HG03342 (cell line): ENCODE results near the gene TRAPPC2L.

Experiments used
- ATAC-seq: cut with Tn5 transposase; IDR thresholded peaks from one replicate; pipeline ENCODE4 v1.9.1; 2021; ENCODE audit warnings: mild to moderate bottlenecking, moderate library complexity; ENCODE audit not compliant: unreplicated experiment

TRAPPC2L gene

GRCh38 chr16:88874938-88875599 lies 18.1 kb downstream of the TRAPPC2L start:
- no peak for ATAC-seq

DNA sequence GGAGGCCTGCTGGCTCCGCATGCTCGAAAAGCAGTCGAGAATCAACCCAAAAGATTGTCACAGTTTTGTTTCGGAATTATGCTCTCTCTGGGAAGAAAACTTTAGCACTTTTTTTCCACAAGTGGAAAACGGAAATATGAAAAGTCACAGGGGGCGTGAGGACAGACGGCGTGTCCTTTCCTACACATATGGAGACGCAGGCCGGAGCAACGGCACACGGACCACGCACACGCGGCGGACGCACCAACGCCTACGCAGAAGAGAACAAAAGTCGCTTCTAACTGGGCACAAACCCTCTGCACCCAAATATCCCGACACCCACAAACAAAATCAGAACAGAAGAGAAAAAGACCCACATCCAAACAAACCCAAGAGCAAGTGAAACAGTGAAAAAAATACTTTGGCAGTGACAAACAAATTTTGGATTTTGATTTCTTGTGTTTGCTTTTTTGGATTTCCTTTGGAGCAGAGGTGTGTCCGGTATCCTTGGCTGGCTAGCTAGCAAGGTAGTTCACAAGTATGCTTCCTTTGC lies 18.8 kb downstream of the TRAPPC2L start:
- ATAC-seq: no peak

DNA sequence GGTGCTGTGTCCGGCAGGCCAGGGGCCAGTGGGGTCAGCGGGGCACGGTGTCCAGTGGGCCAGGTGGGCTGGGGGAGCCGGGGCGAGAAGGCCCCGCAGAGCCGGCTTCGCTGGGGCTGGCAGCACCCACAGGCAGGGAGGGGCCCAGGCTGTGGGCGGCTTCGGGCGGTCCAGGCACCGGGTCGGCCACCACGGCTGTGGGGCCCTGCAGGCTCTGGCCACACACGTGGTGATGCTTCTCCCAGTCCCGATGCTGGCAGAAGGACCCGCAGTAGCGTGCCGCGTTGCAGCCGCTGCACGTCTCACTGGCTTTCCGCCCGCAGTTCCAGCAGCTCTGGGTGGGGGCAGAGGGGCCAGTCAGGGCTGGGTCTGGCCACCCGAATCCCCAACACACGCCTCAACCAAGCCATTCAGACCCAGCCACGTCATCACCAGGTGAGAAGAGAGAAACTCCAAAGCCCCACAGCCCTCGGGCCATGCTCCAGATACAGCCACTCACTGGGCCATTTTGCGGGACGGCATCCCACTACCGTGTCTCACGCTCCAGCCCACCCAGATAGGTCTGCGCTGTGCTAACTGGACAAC lies 20.1 kb downstream of the TRAPPC2L start:
- no peak for ATAC-seq

- no peak for ATAC-seq
Measured at GRCh38 chr16:88877564-88878289, 20.8 kb downstream of the TRAPPC2L start.

DNA sequence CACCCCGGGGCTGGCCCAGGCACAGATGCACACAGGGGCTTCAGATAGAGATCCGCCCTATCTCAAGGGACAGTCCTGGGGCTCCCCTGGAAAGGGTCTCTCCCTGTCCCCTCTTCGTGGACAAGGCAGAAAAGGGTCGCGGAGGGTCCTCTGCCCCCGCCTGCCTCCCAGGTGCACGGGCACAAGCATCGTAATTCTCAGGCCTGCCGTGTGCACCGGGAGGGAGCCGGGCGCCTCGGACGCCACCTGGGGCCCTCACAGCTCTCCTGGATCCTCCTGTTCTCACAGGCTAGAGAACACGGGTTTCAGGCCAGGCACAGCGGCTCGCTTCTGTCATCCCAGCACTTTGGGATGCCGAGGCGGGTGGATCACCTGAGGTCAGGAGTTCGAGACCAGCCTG lies 21.4 kb downstream of the TRAPPC2L start:
- ATAC-seq: no peak

DNA sequence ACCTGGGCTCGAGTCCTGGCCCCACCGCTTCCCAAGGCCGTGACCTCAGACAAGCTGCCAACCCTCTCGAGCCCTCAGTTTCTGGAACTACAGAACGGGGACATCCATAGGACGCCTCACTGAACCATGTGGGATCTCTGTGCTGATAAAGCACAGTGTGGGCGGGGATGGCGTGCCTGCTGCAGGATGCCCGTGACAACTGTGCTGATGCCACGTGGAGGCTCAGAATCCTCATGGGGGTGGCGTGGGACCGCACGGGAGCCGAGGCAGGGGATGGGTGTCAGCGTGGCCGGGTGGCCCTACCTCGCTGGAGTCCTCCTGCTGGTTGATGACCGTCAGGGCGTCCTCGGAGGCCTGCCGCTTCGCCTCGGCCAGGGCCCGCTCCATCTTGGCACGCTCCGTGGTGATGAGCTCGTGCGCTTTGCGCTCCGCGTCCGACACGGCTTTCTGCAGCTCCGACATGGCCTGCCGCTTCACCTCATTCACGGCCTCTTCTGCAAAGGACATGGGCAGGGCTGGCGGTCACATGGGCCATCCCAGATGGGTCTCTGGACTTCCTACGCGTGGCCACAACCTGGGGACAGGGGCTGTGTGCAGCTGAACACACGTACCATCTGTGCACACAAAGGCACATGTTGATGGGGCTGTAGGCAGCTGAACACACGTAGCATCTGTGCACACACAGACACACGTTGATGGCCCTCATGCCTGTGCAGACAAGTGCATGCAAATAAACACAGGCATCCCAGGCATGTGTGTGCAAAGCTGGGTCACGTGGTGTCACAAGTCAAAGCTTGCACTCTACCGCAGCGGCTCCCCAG lies 22.2 kb downstream of the TRAPPC2L start:
- ATAC-seq: no peak

GRCh38 chr16:88879788-88880055 lies 22.8 kb downstream of the TRAPPC2L start:
- no peak for ATAC-seq

GRCh38 chr16:88880226-88881006 lies 23.5 kb downstream of the TRAPPC2L start:
- ATAC-seq: no peak

- no peak for ATAC-seq
Measured at GRCh38 chr16:88881007-88881615, 24.2 kb downstream of the TRAPPC2L start.

DNA sequence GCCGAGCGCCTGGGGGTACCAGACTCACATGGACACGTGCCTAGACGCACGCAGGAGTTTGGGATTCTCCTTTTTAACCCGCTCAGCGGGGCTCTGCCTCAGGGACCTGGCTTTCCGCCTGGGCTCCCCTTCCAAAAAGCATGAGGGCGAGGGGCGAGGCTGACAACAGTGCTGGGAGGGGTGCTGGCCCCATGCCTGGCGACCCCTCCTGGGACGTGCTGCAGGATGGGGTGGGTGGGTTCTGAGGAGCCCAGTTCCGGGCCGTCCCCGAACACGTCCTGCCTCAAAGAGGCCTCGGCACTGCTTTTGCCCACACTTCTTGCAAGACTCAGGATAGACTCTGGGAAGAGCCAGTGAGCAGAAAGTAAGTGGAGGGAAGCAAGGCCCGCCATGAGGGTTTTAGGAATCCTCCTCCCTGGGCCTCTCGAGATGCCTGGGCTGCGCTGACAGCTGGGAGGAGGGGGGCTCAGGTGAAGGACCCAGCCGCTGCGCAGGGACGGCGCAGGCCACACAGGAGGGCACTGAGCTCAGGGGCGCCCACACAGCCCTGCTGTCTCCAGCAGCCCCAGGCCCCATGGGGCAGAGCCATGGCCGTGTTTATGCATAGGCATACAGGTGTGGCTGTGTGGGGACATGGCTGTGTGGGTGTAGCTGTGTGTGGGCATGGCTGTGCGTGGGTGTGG lies 24.9 kb downstream of the TRAPPC2L start:
- ATAC-seq: no peak

DNA sequence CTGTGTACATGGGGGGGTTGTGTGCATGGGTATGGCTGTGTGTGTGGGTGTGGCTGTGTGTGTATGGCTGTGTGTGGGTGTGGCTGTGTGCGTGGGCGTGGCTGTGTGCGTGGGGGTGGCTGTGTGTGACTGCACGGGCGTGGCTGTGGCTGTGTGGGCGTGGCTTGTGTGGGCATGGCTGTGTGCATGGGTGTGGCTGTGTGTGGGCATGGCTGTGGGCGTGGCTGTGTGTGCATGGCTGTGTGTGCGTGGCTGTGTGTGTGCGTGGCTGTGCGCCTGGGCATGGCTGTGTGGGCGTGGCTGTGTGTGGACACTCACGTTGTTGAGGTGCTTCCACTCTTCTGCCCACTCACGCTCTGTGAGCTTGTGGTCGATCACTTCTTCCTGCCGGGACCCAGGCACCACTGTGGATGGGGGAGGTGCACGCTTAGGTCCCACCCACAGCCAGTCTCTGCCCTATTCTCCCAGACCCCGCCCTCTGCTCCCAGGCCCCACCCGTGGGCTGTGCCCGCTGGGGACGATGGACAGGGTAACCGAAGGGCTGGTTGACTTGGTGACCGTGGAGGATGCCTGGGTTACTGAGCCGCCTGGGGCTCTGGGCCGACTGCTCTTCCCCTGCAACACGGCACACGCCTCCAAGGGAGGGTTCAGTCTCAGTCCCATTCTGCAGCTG lies 25.6 kb downstream of the TRAPPC2L start:
- no peak for ATAC-seq

DNA sequence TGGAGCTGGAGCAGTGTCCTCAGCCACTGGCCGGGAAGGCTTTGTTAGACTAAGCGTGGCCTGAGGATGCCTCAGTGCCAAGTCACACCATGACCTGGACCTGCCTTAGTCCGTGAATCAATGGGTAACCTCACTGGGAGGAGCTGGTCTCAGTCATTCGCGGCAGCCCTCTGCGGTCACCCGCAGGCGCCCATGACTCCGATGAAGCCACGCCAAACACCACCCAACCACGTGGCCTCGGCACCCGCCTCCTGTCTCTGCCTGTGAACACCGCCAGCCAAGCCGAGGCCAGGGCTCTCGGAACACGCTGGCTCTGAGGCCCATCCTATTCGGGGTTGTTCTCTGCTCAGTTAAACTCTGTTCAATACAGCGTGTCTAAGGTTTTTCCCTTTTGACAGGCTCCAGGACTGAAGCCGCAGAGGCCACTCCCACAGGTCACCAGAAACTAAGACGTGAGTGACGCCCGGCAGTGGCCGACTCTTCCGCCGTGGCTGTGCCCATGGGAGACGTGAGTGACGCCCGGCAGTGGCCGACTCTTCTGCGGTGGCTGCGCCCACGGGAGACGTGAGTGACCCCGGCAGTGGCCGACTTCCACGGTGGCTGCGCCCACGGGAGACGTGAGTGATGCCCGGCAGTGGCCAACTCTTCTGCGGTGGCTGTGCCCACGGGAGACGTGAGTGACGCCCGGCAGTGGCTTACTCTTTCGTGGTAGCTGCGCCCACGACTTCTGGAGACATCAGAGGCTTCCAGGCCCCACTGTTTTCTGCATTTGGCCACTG lies 26.4 kb downstream of the TRAPPC2L start:
- no peak for ATAC-seq

DNA sequence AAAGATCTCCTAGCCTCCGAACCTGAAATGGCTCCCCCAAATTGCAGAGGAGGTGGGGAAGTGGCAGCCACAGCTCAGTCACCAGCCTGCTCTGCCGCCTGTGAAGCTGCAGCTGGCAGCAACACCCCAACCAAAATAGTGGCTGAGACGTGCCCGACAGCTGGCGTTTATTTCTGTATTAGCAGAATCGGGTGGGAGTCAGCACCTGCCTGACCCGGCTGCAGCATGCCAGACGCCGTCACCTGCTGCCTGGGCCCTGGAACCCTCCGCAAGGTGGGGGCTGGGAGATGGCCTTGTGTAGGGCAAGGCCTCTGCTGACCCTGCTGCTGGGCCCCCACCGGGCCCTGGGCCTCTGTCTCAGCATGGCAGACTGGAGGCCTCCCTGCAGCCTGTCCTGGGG lies 27.0 kb downstream of the TRAPPC2L start:
- no peak for ATAC-seq

DNA sequence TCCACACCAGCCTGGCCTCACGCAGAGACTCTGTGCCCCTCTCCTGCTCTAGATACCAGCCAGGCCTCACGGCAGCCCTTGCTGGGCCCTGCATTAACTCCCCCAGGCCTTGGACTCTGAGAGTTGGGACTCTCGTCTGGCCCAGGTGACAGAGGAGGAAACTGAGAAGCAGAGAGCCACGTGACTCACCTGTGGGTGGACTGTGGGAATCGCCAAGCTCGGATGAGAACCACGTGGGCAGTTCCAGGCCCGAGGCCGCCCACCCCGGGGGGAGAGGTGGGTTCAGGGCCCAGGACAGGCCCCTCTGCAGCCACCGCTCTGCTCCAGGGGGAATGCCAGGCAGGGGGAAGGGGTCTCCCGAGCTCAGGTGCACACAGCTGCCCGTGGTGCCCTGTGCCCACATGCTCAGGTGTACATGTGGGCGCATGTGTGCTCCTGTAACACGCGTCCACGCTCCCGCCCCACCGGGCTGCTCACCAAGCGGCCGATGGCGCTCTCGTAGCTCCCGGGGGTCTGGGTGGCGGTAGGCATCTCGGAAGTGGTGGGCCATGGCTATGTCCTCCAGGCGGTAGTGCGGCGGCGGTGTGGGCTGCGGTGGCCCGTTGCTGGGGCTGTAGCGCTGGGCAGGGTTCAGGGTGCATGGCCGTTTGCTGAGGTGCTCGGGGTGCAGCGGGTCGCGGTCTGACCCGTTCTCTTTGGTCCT lies 27.8 kb downstream of the TRAPPC2L start:
- no peak for ATAC-seq

DNA sequence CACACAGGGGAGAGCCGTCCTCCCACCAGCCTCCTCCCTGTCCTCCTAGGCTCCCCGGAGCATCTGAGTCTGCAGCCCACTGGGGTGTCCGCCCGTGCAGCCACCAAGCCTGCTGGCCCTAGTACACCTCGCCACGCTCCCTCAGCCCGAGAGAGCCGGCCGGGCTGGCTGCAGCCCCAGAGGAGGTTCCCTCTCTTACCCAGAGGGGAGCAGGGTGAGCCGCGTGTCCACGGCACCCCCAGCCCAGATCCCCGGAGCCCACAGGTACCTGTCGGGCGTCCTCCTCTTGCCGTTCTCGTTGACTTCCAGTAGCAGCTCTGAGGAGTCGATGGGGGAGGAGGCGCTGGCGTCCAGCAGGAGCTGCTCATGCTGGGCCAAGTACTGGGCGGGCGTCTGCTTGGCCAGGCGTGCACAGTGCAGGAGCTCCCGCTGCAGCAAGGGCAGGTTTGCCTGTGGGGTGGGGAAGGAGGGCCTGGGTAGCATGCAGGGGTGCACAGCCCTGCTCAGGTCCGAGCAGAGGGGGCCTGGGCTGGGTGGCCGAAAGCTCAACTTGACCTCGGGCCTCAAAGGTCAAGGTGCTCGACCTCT lies 28.9 kb downstream of the TRAPPC2L start:
- no peak for ATAC-seq

- no peak for ATAC-seq
Measured at GRCh38 chr16:88886420-88886844, 29.5 kb downstream of the TRAPPC2L start.

DNA sequence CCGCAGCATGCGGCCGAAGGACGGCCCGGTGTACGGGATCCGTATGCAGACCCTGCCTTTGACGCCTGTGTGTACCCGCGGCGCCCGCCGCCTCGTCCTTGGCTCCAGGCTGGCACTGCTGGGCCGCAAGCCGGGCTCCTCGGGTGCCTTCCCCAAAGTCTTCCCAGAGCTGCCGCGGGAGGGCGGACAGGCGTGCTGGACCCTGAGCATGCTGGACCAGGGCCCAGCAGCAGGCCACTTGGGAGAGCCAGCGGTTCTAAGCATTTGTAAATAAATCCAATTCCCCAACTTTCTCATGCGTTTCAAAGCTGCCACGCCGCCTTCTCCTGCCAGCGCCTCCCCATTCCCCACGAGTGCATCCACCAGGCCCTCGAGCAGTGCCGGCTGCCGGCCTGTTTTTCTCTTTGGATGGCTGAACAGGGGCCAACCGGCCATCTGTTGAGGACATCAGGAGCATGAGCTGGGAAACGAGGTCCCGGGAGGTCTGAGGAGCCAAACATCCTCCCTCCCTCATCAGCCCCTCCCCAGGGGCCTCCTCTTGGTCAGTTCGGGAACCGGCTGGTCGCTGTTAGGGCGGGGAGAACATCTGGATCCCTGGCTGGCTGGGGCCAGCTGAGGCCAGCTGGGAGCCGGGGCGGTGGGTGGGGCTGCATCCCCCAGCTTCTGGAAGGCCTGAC lies 30.1 kb downstream of the TRAPPC2L start:
- ATAC-seq: no peak
